ENCODE data around the gene ARHGAP6. TPM values are rescaled to one million over a fixed set of nuclear protein-coding genes. Genes with fewer than 3 reads are reported as not detected.
"Not testable (repeated sequence)": the region's sequence is repeated elsewhere in the genome, so short reads cannot be mapped to it uniquely, and the experiment has no call there.

The ARHGAP6 gene
- total RNA-seq, 1 experiment from 2014 or later, result 0.50 TPM

- intact Hi-C loops (cut with micrococcal nuclease; ENCODE audit: unreplicated experiment), result no loop called here
- 0 out of 2 replicates have a peak, but pooled peaks cover 5% of the 10 kb centered on the region for H3K4me1 ChIP-seq
- H3K4me3 ChIP-seq (ENCODE audit: low read depth, low read length), result no peak overlapping the region
- H3K36me3 ChIP-seq (ENCODE audit: control insufficient read depth, insufficient read depth, low read length), result no peaks in the 10 kb centered on the region
- Mint-ChIP-seq H3K4me3 (ENCODE audit: unreplicated experiment) (no peak overlapping the region), H3K36me3 (ENCODE audit: insufficient read depth, unreplicated experiment) (no peaks in the 10 kb centered on the region), H3K27me3 (ENCODE audit: insufficient read depth, unreplicated experiment) (no peaks in the 10 kb centered on the region), H3K9me3 (ENCODE audit: unreplicated experiment) (no peaks in the 10 kb centered on the region), H3K4me1 (ENCODE audit: low read depth, unreplicated experiment) (peaks cover 11% of the 10 kb centered on the region), H3K27ac (ENCODE audit: unreplicated experiment) (no peak overlapping the region)
- POLR2A ChIA-PET, result no interaction called here
- CTCF ChIA-PET, result no interaction called here
- BruUV-seq (replicated peaks), result no TSS peak
- DNase-seq, result no peak
- no peak for TF ChIP-seq CTCF (IDR thresholded peaks at IDR 0.05; ENCODE audit: insufficient read depth in 1 of 2, low read depth in 1 of 2, low read length in 1 of 2, severe bottlenecking in 1 of 2, unreplicated experiment in 1 of 2)
- no peaks in the 10 kb centered on the region for H3K27me3 ChIP-seq (replicated peaks; ENCODE audit: control insufficient read depth, insufficient read depth, low read length)
- H3K9me3 ChIP-seq, result no peaks in the 10 kb centered on the region
These were observed 166.4 kb downstream of the ARHGAP6 start for GRCh38 chrX:11499076-11500044.

- H3K27me3 ChIP-seq (replicated peaks; ENCODE audit: control insufficient read depth, insufficient read depth, low read length); H3K9me3 ChIP-seq; H3K36me3 ChIP-seq (ENCODE audit: control insufficient read depth, insufficient read depth, low read length); H3K4me3 ChIP-seq (ENCODE audit: low read depth, low read length); H3K36me3 Mint-ChIP-seq (ENCODE audit: insufficient read depth, unreplicated experiment); POLR2A ChIA-PET; CTCF ChIA-PET; H3K27me3 Mint-ChIP-seq (ENCODE audit: insufficient read depth, unreplicated experiment); H3K9me3 Mint-ChIP-seq (ENCODE audit: unreplicated experiment); intact Hi-C loops (cut with micrococcal nuclease; ENCODE audit: unreplicated experiment); H3K4me1 Mint-ChIP-seq (ENCODE audit: low read depth, unreplicated experiment); BruUV-seq (replicated peaks); H3K4me3 Mint-ChIP-seq (ENCODE audit: unreplicated experiment); DNase-seq; H3K4me1 ChIP-seq; H3K27ac Mint-ChIP-seq (ENCODE audit: unreplicated experiment): not testable (repeated sequence)
These were observed 174.3 kb downstream of the ARHGAP6 start for GRCh38 chrX:11491375-11491774.

GRCh38 chrX:11484290-11484689 is 181.4 kb downstream of the ARHGAP6 start:
- no peaks in the 10 kb centered on the region for H3K27me3 Mint-ChIP-seq (ENCODE audit: insufficient read depth, unreplicated experiment)
- DNase-seq, result no peak
- Histone ChIP-seq H3K27me3 (replicated peaks; ENCODE audit: control insufficient read depth, insufficient read depth, low read length) (no peaks in the 10 kb centered on the region), H3K4me3 (ENCODE audit: low read depth, low read length) (no peak overlapping the region), H3K4me1 (no peaks in the 10 kb centered on the region), H3K9me3 (no peaks in the 10 kb centered on the region), H3K36me3 (ENCODE audit: control insufficient read depth, insufficient read depth, low read length) (no peaks in the 10 kb centered on the region)
- H3K27ac Mint-ChIP-seq (ENCODE audit: unreplicated experiment), result peak overlapping the region; percentile 26
- H3K36me3 Mint-ChIP-seq (ENCODE audit: insufficient read depth, unreplicated experiment), result no peaks in the 10 kb centered on the region
- no peaks in the 10 kb centered on the region for H3K4me1 Mint-ChIP-seq (ENCODE audit: low read depth, unreplicated experiment)
- CTCF ChIA-PET, result no interaction called here
- POLR2A ChIA-PET, result no interaction called here
- no peak overlapping the region for H3K4me3 Mint-ChIP-seq (ENCODE audit: unreplicated experiment)
- intact Hi-C loops (cut with micrococcal nuclease; ENCODE audit: unreplicated experiment), result no loop called here
- no TSS peak for BruUV-seq (replicated peaks)
- TF ChIP-seq CTCF (IDR thresholded peaks at IDR 0.05; ENCODE audit: insufficient read depth in 1 of 2, low read depth in 1 of 2, low read length in 1 of 2, severe bottlenecking in 1 of 2, unreplicated experiment in 1 of 2), result no peak
- no peaks in the 10 kb centered on the region for H3K9me3 Mint-ChIP-seq (ENCODE audit: unreplicated experiment)
